Spinal cord (tissue), 10 donors: ENCODE results near the gene LPGAT1. TPM values are rescaled to one million over a fixed set of nuclear protein-coding genes. Genes with fewer than 3 reads are reported as not detected.

Source experiments
- DNase-seq, 6 donors: peaks; one replicate each; pipeline versions ENCODE4 v3.0.0 to v3.0.0-alpha.2; 2013 to 2015; ENCODE audit warnings: low spot score in 6 of 6, low read depth in 4 of 6
- H3K27ac ChIP-seq: one replicate; pipeline ENCODE4 v1.5.1; 2013; ENCODE audit warnings: low read depth, low read length, control low read depth
- H3K27me3 ChIP-seq: one replicate; pipeline ENCODE4 v1.6.1; 2013; ENCODE audit warnings: low read length; ENCODE audit not compliant: control insufficient read depth, insufficient read depth
- H3K36me3 ChIP-seq: one replicate; pipeline ENCODE4 v1.6.1; 2013; ENCODE audit warnings: low read length; ENCODE audit not compliant: control insufficient read depth, insufficient read depth
- H3K4me1 ChIP-seq: one replicate; pipeline ENCODE4 v1.6.1; 2013; ENCODE audit warnings: low read length; ENCODE audit not compliant: control insufficient read depth, insufficient read depth
- H3K4me3 ChIP-seq: one replicate; pipeline ENCODE4 v1.5.1; 2013; ENCODE audit warnings: low read depth, low read length, control low read depth
- H3K9me3 ChIP-seq: one replicate; pipeline ENCODE4 v1.6.1; 2013; ENCODE audit warnings: low read length; ENCODE audit not compliant: control insufficient read depth, insufficient read depth
- WGBS: methylation state at CpG from one replicate; pipeline ENCODE4 v1.1.5; 2013; ENCODE audit warnings: missing lambda C conversion rate; ENCODE audit not compliant: insufficient coverage; 5-methylcytosine and 5-hydroxymethylcytosine counted together
- polyA plus RNA-seq, 2 donors: library from polyadenylated mRNA; unstranded; fragments of 120-200 nt; gene quantifications; one replicate each; pipeline ENCODE4 v1.2.1, GENCODE V29; 2013; ENCODE audit not compliant: insufficient read length in 2 of 2
- total RNA-seq, 2 donors: library from RNA; depleted of rRNA in 1 of 2; stranded (reverse); fragments of 120-200 nt in 1 of 2; fragments of >200 nt in 1 of 2; gene quantifications; one replicate each; pipeline versions ENCODE4 v1.2.3 to v1.2.4, GENCODE V29; 2013 to 2014
- donor health status: healthy.

The LPGAT1 gene
- total and polyA plus RNA-seq, 4 donors, result 25.6 to 73.0 (median 37.0) TPM

GRCh38 chr1:211752317-211752716, 78.2 kb downstream of the LPGAT1 start:
- H3K27me3 ChIP-seq, result no peaks in the 10 kb centered on the region
- no peak overlapping the region for H3K27ac ChIP-seq
- H3K4me3 ChIP-seq, result no peak overlapping the region
- 40% methylated on average over 1 of the region's 4 CpGs for WGBS
- no peaks in the 10 kb centered on the region for H3K4me1 ChIP-seq
- no peaks in the 10 kb centered on the region for H3K9me3 ChIP-seq
- no peak for DNase-seq
- peaks cover 17% of the 10 kb centered on the region for H3K36me3 ChIP-seq

GRCh38 chr1:211751438-211751837, 79.1 kb downstream of the LPGAT1 start:
- Histone ChIP-seq H3K27me3 (no peaks in the 10 kb centered on the region), H3K27ac (no peak overlapping the region), H3K9me3 (no peaks in the 10 kb centered on the region), H3K4me3 (no peak overlapping the region), H3K36me3 (peaks cover 14% of the 10 kb centered on the region), H3K4me1 (no peaks in the 10 kb centered on the region)
- no peak for DNase-seq
- 90% methylated on average over 2 of the region's 3 CpGs for WGBS

GRCh38 chr1:211750599-211750998, 80.0 kb downstream of the LPGAT1 start:
- no CpG with 5 or more reads among the region's 1 CpG for WGBS
- H3K27ac ChIP-seq, result no peak overlapping the region

GRCh38 chr1:211749251-211749650, 81.3 kb downstream of the LPGAT1 start:
- Histone ChIP-seq H3K4me1 (no peaks in the 10 kb centered on the region), H3K36me3 (peaks cover 12% of the 10 kb centered on the region), H3K27ac (no peak overlapping the region), H3K9me3 (no peaks in the 10 kb centered on the region), H3K27me3 (no peaks in the 10 kb centered on the region), H3K4me3 (no peak overlapping the region)
- no peak for DNase-seq
- 80% methylated on average over 1 of the region's 3 CpGs for WGBS

More at GRCh38 chr1:211750599-211750998, 80.0 kb downstream of the LPGAT1 start:
- Histone ChIP-seq H3K27me3 (no peaks in the 10 kb centered on the region), H3K36me3 (peaks cover 12% of the 10 kb centered on the region), H3K4me3 (no peak overlapping the region), H3K4me1 (no peaks in the 10 kb centered on the region), H3K9me3 (no peaks in the 10 kb centered on the region)
- no peak for DNase-seq

GRCh38 chr1:211748810-211749209, 81.8 kb downstream of the LPGAT1 start:
- no peak for DNase-seq
- WGBS, result 100% methylated on average over 2 of the region's 3 CpGs
- Histone ChIP-seq H3K4me1 (no peaks in the 10 kb centered on the region), H3K27me3 (no peaks in the 10 kb centered on the region), H3K4me3 (no peak overlapping the region), H3K9me3 (no peaks in the 10 kb centered on the region), H3K27ac (no peak overlapping the region), H3K36me3 (peaks cover 12% of the 10 kb centered on the region)

- H3K27ac ChIP-seq, result no peak overlapping the region
Measured at GRCh38 chr1:211742889-211743529, 87.6 kb downstream of the LPGAT1 start.

GRCh38 chr1:211742272-211742671, 88.3 kb downstream of the LPGAT1 start:
- Histone ChIP-seq H3K4me1 (peaks cover 13% of the 10 kb centered on the region), H3K9me3 (no peaks in the 10 kb centered on the region), H3K4me3 (no peak overlapping the region), H3K27ac (no peak overlapping the region), H3K36me3 (no peaks in the 10 kb centered on the region), H3K27me3 (no peaks in the 10 kb centered on the region)
- 25% methylated on average over 1 of the region's 1 CpG for WGBS
- DNase-seq, result peak in 1 of 6 donors; percentile 17

More at GRCh38 chr1:211742889-211743529, 87.6 kb downstream of the LPGAT1 start:
- 33% methylated on average over 1 of the region's 4 CpGs for WGBS
- peaks cover 7% of the 10 kb centered on the region for H3K4me1 ChIP-seq
- DNase-seq, result no peak
- no peaks in the 10 kb centered on the region for H3K9me3 ChIP-seq
- H3K4me3 ChIP-seq, result no peak overlapping the region
- H3K36me3 ChIP-seq, result no peaks in the 10 kb centered on the region
- no peaks in the 10 kb centered on the region for H3K27me3 ChIP-seq

- H3K27ac ChIP-seq, result no peak overlapping the region
- H3K27me3 ChIP-seq, result no peaks in the 10 kb centered on the region
- H3K4me3 ChIP-seq, result no peak overlapping the region
- DNase-seq, result no peak
- WGBS, result no CpG with 5 or more reads among the region's 3 CpGs
- H3K4me1 ChIP-seq, result peaks cover 18% of the 10 kb centered on the region
- H3K36me3 ChIP-seq, result no peaks in the 10 kb centered on the region
- H3K9me3 ChIP-seq, result no peaks in the 10 kb centered on the region
Measured at GRCh38 chr1:211741788-211742187, 88.8 kb downstream of the LPGAT1 start.

GRCh38 chr1:211741116-211741515, 89.4 kb downstream of the LPGAT1 start:
- no peaks in the 10 kb centered on the region for H3K9me3 ChIP-seq
- no peak for DNase-seq
- no peak overlapping the region for H3K27ac ChIP-seq
- peaks cover 24% of the 10 kb centered on the region for H3K4me1 ChIP-seq
- no peaks in the 10 kb centered on the region for H3K27me3 ChIP-seq
- WGBS, result 42% methylated on average over 2 of the region's 9 CpGs
- H3K36me3 ChIP-seq, result no peaks in the 10 kb centered on the region
- no peak overlapping the region for H3K4me3 ChIP-seq

GRCh38 chr1:211739671-211740411, 90.7 kb downstream of the LPGAT1 start:
- H3K27ac ChIP-seq, result no peak overlapping the region
- H3K27me3 ChIP-seq, result no peaks in the 10 kb centered on the region
- H3K9me3 ChIP-seq, result no peaks in the 10 kb centered on the region
- H3K4me3 ChIP-seq, result no peak overlapping the region
- H3K4me1 ChIP-seq, result peaks cover 33% of the 10 kb centered on the region
- 100% methylated on average over 2 of the region's 6 CpGs for WGBS
- H3K36me3 ChIP-seq, result no peaks in the 10 kb centered on the region
- no peak for DNase-seq
